ENCODE results near the gene CT45A3.
"Not testable (repeated sequence)": the region's sequence is repeated elsewhere in the genome, so short reads cannot be mapped to it uniquely, and the experiment has no call there.

Gene CT45A3

DNA sequence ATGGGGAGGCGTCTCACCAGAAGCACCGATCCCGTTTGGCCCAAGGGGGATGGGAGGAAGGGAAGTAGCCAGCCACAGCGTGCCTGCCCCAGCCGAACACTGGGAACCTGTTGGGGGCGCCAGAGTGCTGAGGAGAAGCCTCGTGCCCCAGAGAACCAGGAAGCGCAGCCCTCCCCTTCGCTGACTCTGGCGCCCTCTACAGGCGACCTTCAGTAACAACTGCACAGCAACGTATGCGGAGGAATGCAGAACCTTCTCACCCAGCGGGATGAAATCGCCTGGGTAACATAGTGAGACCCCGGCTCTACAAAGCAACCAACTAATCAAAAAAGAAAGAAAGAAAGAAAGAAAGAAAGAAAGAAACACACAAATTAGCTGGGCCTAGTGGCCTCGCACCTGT is at the start of gene CT45A3:
CT45A3 (minus strand) TSS at position 101 of the 400 bp plus-strand sequence. CDS start 3,747 bp downstream, outside the sequence.
- in situ Hi-C loops (cut with MboI; ENCODE audit: low sequenced_read_pairs): not testable (repeated sequence)

DNA sequence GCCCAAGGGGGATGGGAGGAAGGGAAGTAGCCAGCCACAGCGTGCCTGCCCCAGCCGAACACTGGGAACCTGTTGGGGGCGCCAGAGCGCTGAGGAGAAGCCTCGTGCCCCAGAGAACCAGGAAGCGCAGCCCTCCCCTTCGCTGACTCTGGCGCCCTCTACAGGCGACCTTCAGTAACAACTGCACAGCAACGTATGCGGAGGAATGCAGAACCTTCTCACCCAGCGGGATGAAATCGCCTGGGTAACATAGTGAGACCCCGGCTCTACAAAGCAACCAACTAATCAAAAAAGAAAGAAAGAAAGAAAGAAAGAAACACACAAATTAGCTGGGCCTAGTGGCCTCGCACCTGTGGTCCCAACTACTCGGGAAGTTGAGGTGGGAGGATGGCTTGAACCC is 34.7 kb upstream of the CT45A3 start, which contains the start of gene CT45A6:
CT45A6 (minus strand) TSS at position 101 of the 400 bp plus-strand sequence. CDS start 3,794 bp downstream, outside the sequence.
- in situ Hi-C loops (cut with MboI; ENCODE audit: low sequenced_read_pairs): not testable (repeated sequence)

- in situ Hi-C loops (cut with MboI; ENCODE audit: low sequenced_read_pairs): not testable (repeated sequence)
These were observed 17.4 kb upstream of the CT45A3 start, which contains the start of gene CT45A5 for GRCh38 chrX:135785403-135785802. Gene CT45A5 (minus strand): TSS chrX:135785503. CDS start chrX:135781729, 3,774 bp downstream.

DNA sequence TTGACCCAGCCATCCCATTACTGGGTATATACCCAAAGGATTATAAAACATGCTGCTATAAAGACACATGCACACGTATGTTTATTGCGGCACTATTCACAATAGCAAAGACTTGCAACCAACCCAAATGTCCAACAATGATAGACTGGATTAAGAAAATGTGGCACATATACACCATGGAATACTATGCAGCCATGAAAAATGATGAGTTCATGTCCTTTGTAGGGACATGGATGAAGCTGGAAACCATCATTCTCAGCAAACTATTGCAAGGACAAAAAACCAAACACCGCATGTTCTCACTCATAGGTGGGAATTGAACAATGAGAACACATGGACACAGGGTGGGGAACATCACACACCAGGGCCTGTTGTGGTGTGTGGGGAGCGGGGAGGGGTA is 23.3 kb downstream of the CT45A3 start:
- in situ Hi-C loops (cut with MboI; ENCODE audit: low sequenced_read_pairs): not testable (repeated sequence)

DNA sequence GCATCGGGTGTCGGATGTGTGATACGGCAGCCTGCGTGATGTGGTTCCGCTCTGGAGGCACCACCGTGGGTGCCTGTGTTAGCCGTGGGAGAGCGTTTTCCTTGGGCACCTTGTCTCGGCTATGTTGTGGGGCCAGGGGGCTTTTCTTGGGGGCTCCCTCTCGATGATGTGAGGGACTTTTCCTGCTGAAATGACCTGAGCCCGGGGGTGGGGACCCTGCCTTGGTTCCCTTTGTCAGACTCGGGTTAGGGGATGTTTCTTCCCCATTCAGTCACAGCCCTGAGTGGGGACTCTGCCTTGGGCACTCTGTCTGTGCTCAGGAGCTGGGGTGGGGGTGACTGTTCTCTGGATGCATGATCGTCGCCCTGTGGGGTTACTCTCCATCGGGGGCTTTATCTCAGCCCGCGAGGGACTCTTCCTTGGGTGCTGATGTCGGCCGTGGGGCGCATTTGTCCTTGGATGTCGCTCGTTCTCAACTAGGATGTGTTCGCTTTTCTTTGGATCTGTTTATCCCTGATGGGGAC is 26.7 kb downstream of the CT45A3 start:
- in situ Hi-C loops (cut with MboI; ENCODE audit: low sequenced_read_pairs): no loop called here

DNA sequence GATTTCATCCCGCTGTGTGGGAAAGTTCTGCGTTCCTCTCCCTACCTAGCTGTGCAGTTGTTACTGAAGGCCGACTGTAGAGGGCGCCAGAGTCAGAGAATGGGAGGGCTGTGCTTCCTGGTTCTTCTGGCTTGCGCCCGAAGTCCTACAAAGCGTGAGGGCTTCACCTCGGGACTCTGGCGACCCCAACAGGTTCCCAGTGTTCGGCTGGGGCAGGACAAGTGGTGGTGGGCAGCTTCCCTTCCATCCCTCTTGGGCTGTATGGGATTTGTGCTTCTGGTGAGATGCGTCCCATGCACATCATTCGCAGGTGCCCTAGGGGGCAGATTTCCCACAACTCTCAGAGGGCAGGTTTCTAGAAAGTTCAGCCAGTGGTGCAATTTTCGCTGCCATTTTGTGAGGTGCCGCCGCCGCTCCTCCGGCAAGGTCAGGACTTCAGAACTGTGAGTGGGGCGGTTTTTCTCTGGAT is 27.3 kb downstream of the CT45A3 start:
- in situ Hi-C loops (cut with MboI; ENCODE audit: low sequenced_read_pairs): no loop called here

- in situ Hi-C loops (cut with MboI; ENCODE audit: low sequenced_read_pairs): no loop called here
These were observed 30.5 kb downstream of the CT45A3 start for GRCh38 chrX:135737366-135738071.

- in situ Hi-C loops (cut with MboI; ENCODE audit: low sequenced_read_pairs): not testable (repeated sequence)
These were observed 33.3 kb downstream of the CT45A3 start for GRCh38 chrX:135734666-135735065.

GRCh38 chrX:135713795-135714194 is 54.2 kb downstream of the CT45A3 start:
- in situ Hi-C loops (cut with MboI; ENCODE audit: low sequenced_read_pairs): no loop called here

DNA sequence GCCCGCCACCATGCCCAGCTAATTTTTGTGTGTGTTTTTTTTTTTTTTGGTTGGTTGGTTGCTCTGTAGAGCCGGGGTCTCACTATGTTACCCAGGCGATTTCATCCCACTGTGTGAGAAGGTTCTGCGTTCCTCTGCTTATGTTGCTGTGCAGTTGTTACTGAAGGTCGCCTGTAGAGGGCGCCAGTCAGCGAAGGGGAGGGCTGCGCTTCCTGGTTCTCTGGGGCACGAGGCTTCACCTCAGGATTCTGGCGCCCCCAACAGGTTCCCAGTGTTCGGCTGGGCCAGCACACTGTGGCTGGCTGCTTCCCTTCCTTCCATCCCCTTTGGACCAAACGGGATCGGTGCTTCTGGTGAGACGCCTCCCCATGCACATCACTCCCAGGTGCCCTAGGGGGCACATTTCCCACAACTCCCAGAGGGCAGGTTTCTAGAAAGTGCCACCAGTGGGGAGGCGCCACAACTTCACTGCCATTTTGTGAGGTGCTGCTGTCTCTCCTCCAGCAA is 54.8 kb downstream of the CT45A3 start, which contains the start of gene CT45A1:
CT45A1 (plus strand) TSS at position 457 of the 507 bp plus-strand sequence. CDS start 5,302 bp downstream, outside the sequence.
- in situ Hi-C loops (cut with MboI; ENCODE audit: low sequenced_read_pairs): not testable (repeated sequence)

All from HL-60/S4 treated with retinoic acid at 250 ng/mL for 4 days and 3 days (cell line).